Retina (tissue), 1 donor: Measurements from ENCODE around the gene PARG.
"Not testable (repeated sequence)": the region's sequence is repeated elsewhere in the genome, so short reads cannot be mapped to it uniquely, and the experiment has no call there.

ENCODE experiments used
- DNase-seq: peaks from one replicate; pipeline ENCODE4 v3.0.0-alpha.2; 2016

The PARG gene

GRCh38 chr10:49819234-49819958 is 122.4 kb downstream of the PARG start:
- no peak for DNase-seq

- DNase-seq: no peak
Observed at GRCh38 chr10:49817845-49818244, 124.0 kb downstream of the PARG start.

GRCh38 chr10:49803988-49804387 is 137.8 kb downstream of the PARG start:
- DNase-seq: no peak

GRCh38 chr10:49798275-49798674 is 143.6 kb downstream of the PARG start:
- DNase-seq: no peak

- DNase-seq: no peak
Observed at GRCh38 chr10:49791100-49791499, 150.7 kb downstream of the PARG start.

- peak; percentile 50 for DNase-seq
Observed at GRCh38 chr10:49784681-49785080, 157.1 kb downstream of the PARG start.

- no peak for DNase-seq
Observed at GRCh38 chr10:49783645-49784044, 158.2 kb downstream of the PARG start.

- no peak for DNase-seq
Observed at GRCh38 chr10:49781247-49781646, 160.6 kb downstream of the PARG start.

GRCh38 chr10:49778197-49778596 is 163.6 kb downstream of the PARG start:
- DNase-seq: no peak

GRCh38 chr10:49776851-49777250 is 165.0 kb downstream of the PARG start:
- no peak for DNase-seq

GRCh38 chr10:49775014-49775413 is 166.8 kb downstream of the PARG start:
- DNase-seq: no peak

GRCh38 chr10:49772944-49773343 is 168.9 kb downstream of the PARG start:
- DNase-seq: not testable (repeated sequence)

GRCh38 chr10:49771046-49771445 is 170.8 kb downstream of the PARG start:
- not testable (repeated sequence) for DNase-seq

GRCh38 chr10:49769692-49770091 is 172.1 kb downstream of the PARG start:
- no peak for DNase-seq

- peak; percentile 50 for DNase-seq
Observed at GRCh38 chr10:49768731-49769130, 173.1 kb downstream of the PARG start.

GRCh38 chr10:49768329-49768728 is 173.5 kb downstream of the PARG start:
- DNase-seq: peak; percentile 60
